ENCODE data around the gene UGT1A5.

DNA sequence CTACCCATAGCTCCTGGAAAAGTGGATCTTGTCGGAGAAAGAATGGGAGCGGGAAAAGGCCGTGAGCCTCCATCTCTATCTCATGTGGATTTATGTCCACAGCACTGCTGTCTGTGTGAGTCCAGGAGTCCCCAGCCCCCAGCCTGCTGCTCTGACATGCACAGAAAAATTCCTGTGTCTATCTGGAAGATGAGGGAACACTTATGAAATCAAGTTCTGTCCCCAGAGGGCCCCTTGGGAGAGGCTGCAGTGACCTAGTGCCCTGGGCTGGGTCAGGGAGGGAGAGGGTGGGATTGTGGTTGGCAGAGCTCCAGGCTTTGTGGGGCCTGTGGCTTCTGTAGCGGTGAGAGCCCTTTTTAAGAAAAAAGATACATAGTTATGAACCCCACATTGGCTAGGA lies 104.1 kb downstream of the UGT1A5 start:
- TF ChIP-seq, protein P1, sequence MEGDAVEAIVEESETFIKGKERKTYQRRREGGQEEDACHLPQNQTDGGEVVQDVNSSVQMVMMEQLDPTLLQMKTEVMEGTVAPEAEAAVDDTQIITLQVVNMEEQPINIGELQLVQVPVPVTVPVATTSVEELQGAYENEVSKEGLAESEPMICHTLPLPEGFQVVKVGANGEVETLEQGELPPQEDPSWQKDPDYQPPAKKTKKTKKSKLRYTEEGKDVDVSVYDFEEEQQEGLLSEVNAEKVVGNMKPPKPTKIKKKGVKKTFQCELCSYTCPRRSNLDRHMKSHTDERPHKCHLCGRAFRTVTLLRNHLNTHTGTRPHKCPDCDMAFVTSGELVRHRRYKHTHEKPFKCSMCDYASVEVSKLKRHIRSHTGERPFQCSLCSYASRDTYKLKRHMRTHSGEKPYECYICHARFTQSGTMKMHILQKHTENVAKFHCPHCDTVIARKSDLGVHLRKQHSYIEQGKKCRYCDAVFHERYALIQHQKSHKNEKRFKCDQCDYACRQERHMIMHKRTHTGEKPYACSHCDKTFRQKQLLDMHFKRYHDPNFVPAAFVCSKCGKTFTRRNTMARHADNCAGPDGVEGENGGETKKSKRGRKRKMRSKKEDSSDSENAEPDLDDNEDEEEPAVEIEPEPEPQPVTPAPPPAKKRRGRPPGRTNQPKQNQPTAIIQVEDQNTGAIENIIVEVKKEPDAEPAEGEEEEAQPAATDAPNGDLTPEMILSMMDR (IDR thresholded peaks at IDR 0.05): no peak
- TF ChIP-seq POLR2A (IDR thresholded peaks at IDR 0.05): no peak
